H1 (cell line): ENCODE data around the gene DERL2. TPM values are rescaled to one million over a fixed set of nuclear protein-coding genes. Genes with fewer than 3 reads are reported as not detected.
A peak's percentile ranks its signal among the peaks of the same experiment; 100 is the strongest.

Experiments
- CTCF ChIA-PET: fragments of 300-600 bp; sonication (Branson Sonifier 250); formaldehyde crosslinking; loops from one replicate; lab custom pipeline; 2021; ENCODE audit not compliant: partially characterized antibody; lab: Charles Lee
- POLR2A ChIA-PET: fragments of 300-600 bp; sonication (Branson Sonifier 250); formaldehyde crosslinking; loops from one replicate; lab custom pipeline; 2021; ENCODE audit warnings: inconsistent platforms; ENCODE audit not compliant: partially characterized antibody; lab: Charles Lee
- DNase-seq, 2 experiments: peaks; one replicate each; pipeline versions ENCODE4 v3.0.0 to v3.0.0-alpha.2; 2010 to 2022; ENCODE audit warnings: low spot score in 2 of 2, low read depth in 1 of 2, mixed read lengths in 1 of 2
- FAIRE-seq: peaks from 2 replicates; lab custom pipeline; 2011; peaks lifted over from hg19 to GRCh38; lab: Jason Lieb, UNC
- H2AFZ ChIP-seq: 2 replicates; pipeline ENCODE4 v1.8.1; 2012; ENCODE audit warnings: low read length, inconsistent platforms
- H2AK5ac ChIP-seq: 2 replicates; pipeline ENCODE4 v1.6.1; 2013; ENCODE audit warnings: low read depth, low read length
- H2BK120ac ChIP-seq: replicated peaks from 2 replicates; pipeline ENCODE3; 2013; ENCODE audit warnings: low read depth, low read length, inconsistent platforms
- H2BK12ac ChIP-seq: 2 replicates; pipeline ENCODE4 v1.6.1; 2013; ENCODE audit warnings: low read depth, low read length
- H2BK15ac ChIP-seq: 2 replicates; pipeline ENCODE4 v1.6.1; 2013; ENCODE audit warnings: low read length
- H2BK20ac ChIP-seq: 2 replicates; pipeline ENCODE4 v1.6.1; 2013; ENCODE audit warnings: low read length
- H2BK5ac ChIP-seq: 2 replicates; pipeline ENCODE4 v1.6.1; 2013; ENCODE audit warnings: low read depth, low read length
- H3K14ac ChIP-seq: 2 replicates; pipeline ENCODE4 v1.6.1; 2013; ENCODE audit warnings: inconsistent platforms; ENCODE audit not compliant: insufficient read length
- H3K18ac ChIP-seq: 2 replicates; pipeline ENCODE4 v1.6.1; 2013; ENCODE audit warnings: low read length; ENCODE audit errors: extremely low read depth
- H3K23ac ChIP-seq: 2 replicates; pipeline ENCODE4 v1.6.1; 2013; ENCODE audit warnings: inconsistent platforms; ENCODE audit not compliant: insufficient read length
- H3K23me2 ChIP-seq: 2 replicates; pipeline ENCODE4 v1.6.1; 2013; ENCODE audit warnings: low read depth, low read length
- H3K27ac ChIP-seq: 2 replicates; pipeline ENCODE4 v1.6.1; 2011; ENCODE audit warnings: low read depth, low read length, inconsistent platforms
- H3K27me3 ChIP-seq, 4 experiments: replicated peaks in 1 of 4; 1 replicate in 1 of 4; 2 replicates in 3 of 4; pipeline versions ENCODE4 v1.6.1 to v1.8.1; 2011 to 2013; ENCODE audit warnings: low read length in 3 of 4, mild to moderate bottlenecking in 3 of 4, inconsistent platforms in 2 of 4, mixed read lengths in 2 of 4, moderate library complexity in 1 of 4; ENCODE audit not compliant: control insufficient read depth in 3 of 4, insufficient read depth in 3 of 4; ENCODE audit errors: extremely low read depth in 1 of 4
- H3K36me3 ChIP-seq, 4 experiments: 2 replicates each; pipeline versions ENCODE4 v1.6.1 to v1.8.1; 2011 to 2013; ENCODE audit warnings: mild to moderate bottlenecking in 4 of 4, low read length in 3 of 4, moderate library complexity in 2 of 4, control low read depth in 1 of 4, inconsistent platforms in 1 of 4; ENCODE audit not compliant: insufficient read depth in 4 of 4, control insufficient read depth in 2 of 4
- H3K4ac ChIP-seq: replicated peaks from 2 replicates; pipeline ENCODE3; 2013; ENCODE audit warnings: low read length, low read depth, mixed read lengths, inconsistent platforms; ENCODE audit not compliant: insufficient read length
- H3K4me1 ChIP-seq, 4 experiments: replicated peaks in 1 of 4; 1 replicate in 1 of 4; 2 replicates in 3 of 4; pipeline versions ENCODE4 v1.6.1 to v1.8.1; 2011 to 2013; ENCODE audit warnings: low read length in 3 of 4, inconsistent platforms in 2 of 4, mixed read lengths in 1 of 4; ENCODE audit not compliant: insufficient read depth in 4 of 4, control insufficient read depth in 3 of 4
- H3K4me2 ChIP-seq, 2 experiments: 2 replicates each; pipeline versions ENCODE4 v1.6.1 to v1.8.1; 2011 to 2013; ENCODE audit warnings: low read depth in 2 of 2, low read length in 2 of 2, control low read depth in 1 of 2, inconsistent platforms in 1 of 2, mild to moderate bottlenecking in 1 of 2; ENCODE audit not compliant: insufficient read depth in 1 of 2
- H3K4me3 ChIP-seq, 4 experiments: fragments of 200-600, 300-600 bp in 1 of 4; sonication (generic), shearing (Covaris generic), sonication (Bioruptor Twin) in 1 of 4; 2 replicates each; pipeline versions ENCODE4 v1.5.1 to v1.8.1; 2011 to 2016; ENCODE audit warnings: low read length in 4 of 4, low read depth in 3 of 4, control low read depth in 2 of 4, inconsistent platforms in 2 of 4, mild to moderate bottlenecking in 2 of 4, mixed read lengths in 1 of 4, moderate library complexity in 1 of 4; ENCODE audit not compliant: insufficient read depth in 2 of 4; ENCODE audit errors: extremely low read depth in 1 of 4
- H3K56ac ChIP-seq: replicated peaks from 2 replicates; pipeline ENCODE3; 2013; ENCODE audit warnings: low read depth, mild to moderate bottlenecking, mixed read lengths, low read length, inconsistent platforms; ENCODE audit not compliant: insufficient read length
- H3K79me1 ChIP-seq: 2 replicates; pipeline ENCODE4 v1.6.1; 2013; ENCODE audit warnings: low read depth, low read length, control low read depth
- H3K79me2 ChIP-seq, 2 experiments: 2 replicates each; pipeline versions ENCODE4 v1.6.1 to v1.8.1; 2012 to 2013; ENCODE audit warnings: low read length in 2 of 2, mild to moderate bottlenecking in 2 of 2, inconsistent platforms in 1 of 2; ENCODE audit not compliant: insufficient read depth in 2 of 2, control insufficient read depth in 1 of 2
- H3K9ac ChIP-seq, 4 experiments: replicated peaks in 1 of 4; 1 replicate in 1 of 4; 2 replicates in 3 of 4; pipeline versions ENCODE4 v1.6.1 to v1.8.1; 2011 to 2013; ENCODE audit warnings: low read depth in 3 of 4, low read length in 3 of 4, control low read depth in 2 of 4, mild to moderate bottlenecking in 2 of 4, moderate library complexity in 2 of 4, inconsistent platforms in 1 of 4; ENCODE audit errors: extremely low read depth in 1 of 4
- H3K9me3 ChIP-seq, 2 experiments: 2 replicates each; pipeline versions ENCODE4 v1.6.1 to v1.8.1; 2012 to 2013; ENCODE audit warnings: mild to moderate bottlenecking in 2 of 2, moderate library complexity in 2 of 2, control low read depth in 1 of 2, inconsistent platforms in 1 of 2, low read depth in 1 of 2, low read length in 1 of 2, mixed read lengths in 1 of 2; ENCODE audit not compliant: insufficient read depth in 2 of 2
- H4K20me1 ChIP-seq, 2 experiments: replicated peaks in 1 of 2; 2 replicates each; pipeline versions ENCODE3 to v1.8.1; 2011 to 2013; ENCODE audit warnings: inconsistent platforms in 2 of 2, low read length in 2 of 2, mild to moderate bottlenecking in 1 of 2; ENCODE audit not compliant: insufficient read depth in 2 of 2, control insufficient read depth in 1 of 2
- H4K5ac ChIP-seq: 2 replicates; pipeline ENCODE4 v1.6.1; 2013; ENCODE audit warnings: low read length, low read depth, mixed read lengths, inconsistent platforms; ENCODE audit not compliant: insufficient read length
- H4K8ac ChIP-seq: 2 replicates; pipeline ENCODE4 v1.8.0; 2013; ENCODE audit warnings: mild to moderate bottlenecking, moderate library complexity, low read length, inconsistent platforms; ENCODE audit not compliant: insufficient read depth; ENCODE audit errors: extremely low read depth
- H4K91ac ChIP-seq: replicated peaks from 2 replicates; pipeline ENCODE3; 2013; ENCODE audit warnings: low read length, mixed read lengths, inconsistent platforms; ENCODE audit not compliant: insufficient read length
- ASH2L ChIP-seq: fragments of 200-600, 300-600 bp; sonication (generic); IDR thresholded peaks from one replicate; pipeline ENCODE4 v1.7.1; 2017; ENCODE audit warnings: low read length
- EZH2 ChIP-seq: fragments of 200-600 bp; sonication (generic); IDR thresholded peaks from 2 replicates; pipeline ENCODE4 v1.7.1; 2012; ENCODE audit warnings: low read depth, mild to moderate bottlenecking, moderate library complexity, low read length, inconsistent platforms; ENCODE audit not compliant: severe bottlenecking
- RAD21 ChIP-seq, 2 experiments: IDR thresholded peaks in 1 of 2; conservative IDR thresholded peaks in 1 of 2; 2 replicates each; pipeline ENCODE4 v1.6.1; 2011; ENCODE audit warnings: low read depth in 2 of 2, low read length in 2 of 2, improper control_type of control experiment in 1 of 2, inconsistent platforms in 1 of 2, mild to moderate bottlenecking in 1 of 2, moderate library complexity in 1 of 2
- USF2 ChIP-seq: IDR thresholded peaks from 2 replicates; pipeline ENCODE4 v1.6.1; 2011; ENCODE audit warnings: low read length, improper control_type of control experiment
- WGBS, 2 experiments: shearing (Covaris generic) in 1 of 2; methylation state at CpG; one replicate each; pipeline versions ENCODE4 v1.1.6 to v1.1.7; 2013 to 2015; ENCODE audit warnings: low lambda C conversion rate in 2 of 2, mixed read lengths in 2 of 2, inconsistent platforms in 1 of 2, low coverage in 1 of 2, missing lambda C conversion rate in 1 of 2; ENCODE audit not compliant: insufficient replicate concordance in 2 of 2, insufficient coverage in 1 of 2, insufficient read length in 1 of 2; ENCODE audit errors: extremely low coverage in 1 of 2, missing lambda C conversion rate in 1 of 2; 5-methylcytosine and 5-hydroxymethylcytosine counted together
- polyA plus RNA-seq, 7 experiments: library from polyadenylated mRNA; depleted of rRNA in 3 of 7; stranded (reverse) in 5 of 7; unstranded in 2 of 7; fragments of >200 nt in 5 of 7; fragments of 200-250 nt in 2 of 7; gene quantifications; 1 replicate in 5 of 7; 2 replicates in 1 of 7; 4 replicates in 1 of 7; pipeline versions ENCODE4 v1.2.1 to v1.2.3, GENCODE V29; 2011 to 2013; ENCODE audit warnings: missing spikeins in 2 of 7, mixed read lengths in 2 of 7
- total RNA-seq: library from RNA; stranded (reverse); fragmentation: NEBNext Ultra II Directional; extraction: Animal tissue kit (Norgen Biotek cat#: 25700); gene quantifications from 2 replicates; pipeline ENCODE4 v1.2.1, GENCODE V29; 2021

The DERL2 gene
- total and polyA plus RNA-seq, 2 of the 8 experiments (the other 6 are each of a cell fraction or from before 2014, with no cell fraction given): 55.3 to 58.4 TPM

GRCh38 chr17:5522476-5522875 lies 36.5 kb upstream of the DERL2 start:
- H3K14ac ChIP-seq: no peak overlapping the region
- POLR2A ChIA-PET: interaction anchor here (1.0 to 1.7 kb wide), 4 partner anchors 10 to 36 kb away, joined by 3 to 5 read pairs (median 4); partner anchors contain the start of genes DERL2 and MIS12
- H4K5ac ChIP-seq: no peak overlapping the region
- no peak overlapping the region for H3K4me3 ChIP-seq
- H3K27ac ChIP-seq: no peak overlapping the region
- no peaks in the 10 kb centered on the region; the same call in 1 of the 2 replicates for H3K23me2 ChIP-seq
- no peak overlapping the region; the same call in 1 of the 2 replicates for H3K18ac ChIP-seq
- H3K4me2 ChIP-seq: no peak overlapping the region
- CTCF ChIA-PET: interaction anchor here (0.6 to 1.4 kb wide), 6 partner anchors 8 to 1344 kb away, joined by 3 to 8 read pairs (median 4); partner anchors contain the start of gene NLRP1
- H4K91ac ChIP-seq: no peak overlapping the region
- no peak overlapping the region for H2BK120ac ChIP-seq
- H3K79me2 ChIP-seq: no peaks in the 10 kb centered on the region
- H2BK12ac ChIP-seq: no peak overlapping the region
- no peaks in the 10 kb centered on the region; a peak in 2 of 7 replicates for H3K4me1 ChIP-seq
- H2BK20ac ChIP-seq: no peak overlapping the region
- no peak overlapping the region for H2BK15ac ChIP-seq
- TF ChIP-seq RAD21 (IDR thresholded peaks at IDR 0.05 in 1 of 2, conservative IDR thresholded peaks at IDR 0.05 in 1 of 2; ENCODE audit: low read depth in 2 of 2, low read length in 2 of 2) (peak; percentile 10 to 43; a peak in 2 of 4 replicates), USF2 (no peak), ASH2L (no peak), EZH2 (no peak)
- no peak overlapping the region for H2AK5ac ChIP-seq
- no peaks in the 10 kb centered on the region for H3K79me1 ChIP-seq
- H3K56ac ChIP-seq: no peak overlapping the region
- H2AFZ ChIP-seq: no peak overlapping the region
- WGBS, 2 experiments: 100% methylated on average over 1 of the region's 1 CpG; no CpG with 5 or more reads in 1 of the 2 experiments
- H3K23ac ChIP-seq: no peak overlapping the region
- no peaks in the 10 kb centered on the region for H3K9me3 ChIP-seq
- H3K4ac ChIP-seq: no peak overlapping the region
- H4K8ac ChIP-seq: no peak overlapping the region
- DNase-seq (no peak), FAIRE-seq (no peak)
- no peaks in the 10 kb centered on the region for H4K20me1 ChIP-seq
- no peak overlapping the region for H3K9ac ChIP-seq
- H2BK5ac ChIP-seq: no peak overlapping the region
- no peaks in the 10 kb centered on the region for H3K36me3 ChIP-seq
- H3K27me3 ChIP-seq: no peaks in the 10 kb centered on the region; a peak in 1 of 7 replicates
